ENCODE measurements around the gene SERGEF.

DNA sequence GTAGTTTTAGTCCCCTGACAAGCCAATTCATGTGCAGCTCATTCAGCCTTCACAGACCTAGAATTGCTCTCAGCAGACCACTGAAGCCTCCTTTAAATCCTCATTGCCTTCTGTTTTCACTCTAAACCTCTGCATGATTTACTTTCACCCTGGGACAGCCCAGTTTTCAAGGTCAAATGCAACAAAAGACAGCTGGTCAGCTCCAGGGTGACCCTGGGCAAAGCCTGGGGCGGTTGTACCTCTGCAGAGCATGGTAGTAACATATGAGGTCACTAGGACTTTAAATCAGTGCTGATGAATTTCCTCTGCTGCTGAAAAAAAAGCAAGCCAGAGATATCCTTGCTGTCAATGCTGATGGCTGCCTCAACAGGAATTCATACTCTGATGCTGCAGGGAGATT lies 62.2 kb downstream of the SERGEF start:
- TF ChIP-seq, protein P1, sequence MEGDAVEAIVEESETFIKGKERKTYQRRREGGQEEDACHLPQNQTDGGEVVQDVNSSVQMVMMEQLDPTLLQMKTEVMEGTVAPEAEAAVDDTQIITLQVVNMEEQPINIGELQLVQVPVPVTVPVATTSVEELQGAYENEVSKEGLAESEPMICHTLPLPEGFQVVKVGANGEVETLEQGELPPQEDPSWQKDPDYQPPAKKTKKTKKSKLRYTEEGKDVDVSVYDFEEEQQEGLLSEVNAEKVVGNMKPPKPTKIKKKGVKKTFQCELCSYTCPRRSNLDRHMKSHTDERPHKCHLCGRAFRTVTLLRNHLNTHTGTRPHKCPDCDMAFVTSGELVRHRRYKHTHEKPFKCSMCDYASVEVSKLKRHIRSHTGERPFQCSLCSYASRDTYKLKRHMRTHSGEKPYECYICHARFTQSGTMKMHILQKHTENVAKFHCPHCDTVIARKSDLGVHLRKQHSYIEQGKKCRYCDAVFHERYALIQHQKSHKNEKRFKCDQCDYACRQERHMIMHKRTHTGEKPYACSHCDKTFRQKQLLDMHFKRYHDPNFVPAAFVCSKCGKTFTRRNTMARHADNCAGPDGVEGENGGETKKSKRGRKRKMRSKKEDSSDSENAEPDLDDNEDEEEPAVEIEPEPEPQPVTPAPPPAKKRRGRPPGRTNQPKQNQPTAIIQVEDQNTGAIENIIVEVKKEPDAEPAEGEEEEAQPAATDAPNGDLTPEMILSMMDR (CRISPR knock-in tag; IDR thresholded peaks at IDR 0.05), result no peak
- no peak for TF ChIP-seq NFYB (CRISPR knock-in tag; IDR thresholded peaks at IDR 0.05)
- no peak for TF ChIP-seq MAFF (IDR thresholded peaks at IDR 0.05; ENCODE audit: low read depth, low read length)
- TF ChIP-seq POLR2A (IDR thresholded peaks at IDR 0.05; ENCODE audit: insufficient read depth in 1 of 2, low read depth in 2 of 2, low read length in 2 of 2), result no peak
- TF ChIP-seq MAX (IDR thresholded peaks at IDR 0.05), result no peak
- no peak for TF ChIP-seq PATZ1 (CRISPR knock-in tag; IDR thresholded peaks at IDR 0.05)
- no peak for TF ChIP-seq ZNF788 (CRISPR knock-in tag; IDR thresholded peaks at IDR 0.05; ENCODE audit: borderline replicate concordance)
- TF ChIP-seq, protein P2, sequence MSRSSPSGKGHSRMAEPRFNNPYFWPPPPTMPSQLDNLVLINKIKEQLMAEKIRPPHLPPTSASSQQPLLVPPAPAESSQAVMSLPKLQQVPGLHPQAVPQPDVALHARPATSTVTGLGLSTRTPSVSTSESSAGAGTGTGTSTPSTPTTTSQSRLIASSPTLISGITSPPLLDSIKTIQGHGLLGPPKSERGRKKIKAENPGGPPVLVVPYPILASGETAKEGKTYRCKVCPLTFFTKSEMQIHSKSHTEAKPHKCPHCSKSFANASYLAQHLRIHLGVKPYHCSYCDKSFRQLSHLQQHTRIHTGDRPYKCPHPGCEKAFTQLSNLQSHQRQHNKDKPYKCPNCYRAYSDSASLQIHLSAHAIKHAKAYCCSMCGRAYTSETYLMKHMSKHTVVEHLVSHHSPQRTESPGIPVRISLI (CRISPR knock-in tag; IDR thresholded peaks at IDR 0.05; ENCODE audit: borderline replicate concordance), result no peak
- TF ChIP-seq YY1 (IDR thresholded peaks at IDR 0.05; ENCODE audit: insufficient read depth, insufficient replicate concordance, low read depth, low read length), result no peak
- TF ChIP-seq HDAC6 (IDR thresholded peaks at IDR 0.05; ENCODE audit: low read depth, low read length), result no peak
- no peak for TF ChIP-seq HNRNPK (IDR thresholded peaks at IDR 0.05; ENCODE audit: low read depth, low read length, poor library complexity, severe bottlenecking)
- TF ChIP-seq, protein P3, sequence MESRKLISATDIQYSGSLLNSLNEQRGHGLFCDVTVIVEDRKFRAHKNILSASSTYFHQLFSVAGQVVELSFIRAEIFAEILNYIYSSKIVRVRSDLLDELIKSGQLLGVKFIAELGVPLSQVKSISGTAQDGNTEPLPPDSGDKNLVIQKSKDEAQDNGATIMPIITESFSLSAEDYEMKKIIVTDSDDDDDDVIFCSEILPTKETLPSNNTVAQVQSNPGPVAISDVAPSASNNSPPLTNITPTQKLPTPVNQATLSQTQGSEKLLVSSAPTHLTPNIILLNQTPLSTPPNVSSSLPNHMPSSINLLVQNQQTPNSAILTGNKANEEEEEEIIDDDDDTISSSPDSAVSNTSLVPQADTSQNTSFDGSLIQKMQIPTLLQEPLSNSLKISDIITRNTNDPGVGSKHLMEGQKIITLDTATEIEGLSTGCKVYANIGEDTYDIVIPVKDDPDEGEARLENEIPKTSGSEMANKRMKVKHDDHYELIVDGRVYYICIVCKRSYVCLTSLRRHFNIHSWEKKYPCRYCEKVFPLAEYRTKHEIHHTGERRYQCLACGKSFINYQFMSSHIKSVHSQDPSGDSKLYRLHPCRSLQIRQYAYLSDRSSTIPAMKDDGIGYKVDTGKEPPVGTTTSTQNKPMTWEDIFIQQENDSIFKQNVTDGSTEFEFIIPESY (CRISPR knock-in tag; IDR thresholded peaks at IDR 0.05), result no peak
